ENCODE results near the gene TNFRSF19. TPM values are rescaled to one million over a fixed set of nuclear protein-coding genes. Genes with fewer than 3 reads are reported as not detected.

TNFRSF19 gene
- total and polyA plus RNA-seq, 2 of the 8 experiments (the other 6 are each of a cell fraction or from before 2014, with no cell fraction given) = 0.50 to 0.95 TPM

DNA sequence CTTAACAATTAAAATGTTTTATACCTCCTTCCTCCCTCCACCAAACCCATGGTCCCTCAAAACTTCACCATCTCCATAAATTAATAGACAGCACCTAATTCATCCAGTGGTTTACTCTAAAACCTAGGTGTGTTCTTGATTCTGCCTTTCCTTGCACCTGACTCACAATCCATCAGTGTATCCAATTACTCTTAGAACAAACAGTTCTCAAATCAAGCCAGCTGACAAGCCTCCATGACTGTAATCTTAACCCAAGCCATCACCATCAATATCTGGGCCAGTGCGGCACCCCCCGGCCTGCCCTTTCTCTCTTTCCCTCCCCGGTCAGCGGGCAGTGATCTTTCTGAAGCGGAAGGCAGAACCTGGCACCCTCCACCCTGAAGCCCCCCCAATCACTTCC, 75.6 kb downstream of the TNFRSF19 start:
- no peak overlapping the region for H2AK5ac ChIP-seq (ENCODE audit: low read depth, low read length)
- no peak overlapping the region for H3K23ac ChIP-seq (ENCODE audit: insufficient read length)
- no peak overlapping the region for H3K27ac ChIP-seq (ENCODE audit: low read depth, low read length)
- no peaks in the 10 kb centered on the region for H3K79me1 ChIP-seq (ENCODE audit: low read depth, low read length)
- no peak overlapping the region for H3K4ac ChIP-seq (replicated peaks; ENCODE audit: insufficient read length, low read depth, low read length)
- no peak overlapping the region for H4K8ac ChIP-seq (ENCODE audit: extremely low read depth, insufficient read depth, low read length)
- no peaks in the 10 kb centered on the region for H3K36me3 ChIP-seq (ENCODE audit: control insufficient read depth in 2 of 4, insufficient read depth in 4 of 4, low read length in 3 of 4)
- H3K23me2 ChIP-seq (ENCODE audit: low read depth, low read length) = no peaks in the 10 kb centered on the region
- H2AFZ ChIP-seq (ENCODE audit: low read length) = no peak overlapping the region
- peaks cover 0 to 7% (median 3%) of the 10 kb centered on the region in 4 experiments; a peak in 1 of 7 replicates for H3K4me1 ChIP-seq (replicated peaks in 1 of 4; ENCODE audit: control insufficient read depth in 3 of 4, insufficient read depth in 4 of 4, low read length in 3 of 4)
- no peaks in the 10 kb centered on the region for H4K20me1 ChIP-seq (replicated peaks in 1 of 2; ENCODE audit: control insufficient read depth in 1 of 2, insufficient read depth in 2 of 2, low read length in 2 of 2)
- FAIRE-seq = no peak
- H3K56ac ChIP-seq (replicated peaks; ENCODE audit: insufficient read length, low read depth, low read length) = no peak overlapping the region
- H2BK20ac ChIP-seq (ENCODE audit: low read length) = no peak overlapping the region
- no peak overlapping the region for H3K4me2 ChIP-seq (ENCODE audit: insufficient read depth in 1 of 2, low read depth in 2 of 2, low read length in 2 of 2)
- WGBS, 2 experiments (ENCODE audit: extremely low coverage in 1 of 2, insufficient coverage in 1 of 2, insufficient read length in 1 of 2, insufficient replicate concordance in 2 of 2, low coverage in 1 of 2, low lambda C conversion rate in 2 of 2, missing lambda C conversion rate in 1 of 2) = 95% methylated on average over 5 of the region's 5 CpGs; no CpG with 5 or more reads in 1 of the 2 experiments
- no peak overlapping the region for H2BK12ac ChIP-seq (ENCODE audit: low read depth, low read length)
- H4K91ac ChIP-seq (replicated peaks; ENCODE audit: insufficient read length, low read length) = no peak overlapping the region
- H2BK120ac ChIP-seq (replicated peaks; ENCODE audit: low read depth, low read length) = no peak overlapping the region
- no peaks in the 10 kb centered on the region for H3K79me2 ChIP-seq (ENCODE audit: control insufficient read depth in 1 of 2, insufficient read depth in 2 of 2, low read length in 2 of 2)
- H2BK5ac ChIP-seq (ENCODE audit: low read depth, low read length) = no peak overlapping the region
- DNase-seq (ENCODE audit: low read depth in 1 of 2, low spot score in 2 of 2) = no peak
- POLR2A ChIA-PET (ENCODE audit: partially characterized antibody) = no interaction called here
- H3K27me3 ChIP-seq (replicated peaks in 1 of 4; ENCODE audit: control insufficient read depth in 3 of 4, extremely low read depth in 1 of 4, insufficient read depth in 3 of 4, low read length in 3 of 4) = no peaks in the 10 kb centered on the region
- no peak overlapping the region for H3K4me3 ChIP-seq (ENCODE audit: extremely low read depth in 1 of 4, insufficient read depth in 2 of 4, low read depth in 3 of 4, low read length in 4 of 4)
- no peak overlapping the region for H2BK15ac ChIP-seq (ENCODE audit: low read length)
- no peak overlapping the region for H3K14ac ChIP-seq (ENCODE audit: insufficient read length)
- H3K9me3 ChIP-seq (ENCODE audit: insufficient read depth in 2 of 2, low read depth in 1 of 2, low read length in 1 of 2) = 0 out of 4 replicates have a peak, but pooled peaks cover 0 to 2% of the 10 kb centered on the region in 2 experiments
- CTCF ChIA-PET (ENCODE audit: partially characterized antibody) = no interaction called here
- no peak overlapping the region for H3K18ac ChIP-seq (ENCODE audit: extremely low read depth, low read length)
- H4K5ac ChIP-seq (ENCODE audit: insufficient read length, low read depth, low read length) = no peak overlapping the region
- H3K9ac ChIP-seq (replicated peaks in 1 of 4; ENCODE audit: extremely low read depth in 1 of 4, low read depth in 3 of 4, low read length in 3 of 4) = no peak overlapping the region
- TF ChIP-seq CEBPB (IDR thresholded peaks at IDR 0.05; ENCODE audit: low read depth, low read length) = no peak
- no peak for TF ChIP-seq HDAC6 (IDR thresholded peaks at IDR 0.05; ENCODE audit: low read depth, low read length)
